Measurements from ENCODE around the gene IGLL5.

Gene IGLL5

DNA sequence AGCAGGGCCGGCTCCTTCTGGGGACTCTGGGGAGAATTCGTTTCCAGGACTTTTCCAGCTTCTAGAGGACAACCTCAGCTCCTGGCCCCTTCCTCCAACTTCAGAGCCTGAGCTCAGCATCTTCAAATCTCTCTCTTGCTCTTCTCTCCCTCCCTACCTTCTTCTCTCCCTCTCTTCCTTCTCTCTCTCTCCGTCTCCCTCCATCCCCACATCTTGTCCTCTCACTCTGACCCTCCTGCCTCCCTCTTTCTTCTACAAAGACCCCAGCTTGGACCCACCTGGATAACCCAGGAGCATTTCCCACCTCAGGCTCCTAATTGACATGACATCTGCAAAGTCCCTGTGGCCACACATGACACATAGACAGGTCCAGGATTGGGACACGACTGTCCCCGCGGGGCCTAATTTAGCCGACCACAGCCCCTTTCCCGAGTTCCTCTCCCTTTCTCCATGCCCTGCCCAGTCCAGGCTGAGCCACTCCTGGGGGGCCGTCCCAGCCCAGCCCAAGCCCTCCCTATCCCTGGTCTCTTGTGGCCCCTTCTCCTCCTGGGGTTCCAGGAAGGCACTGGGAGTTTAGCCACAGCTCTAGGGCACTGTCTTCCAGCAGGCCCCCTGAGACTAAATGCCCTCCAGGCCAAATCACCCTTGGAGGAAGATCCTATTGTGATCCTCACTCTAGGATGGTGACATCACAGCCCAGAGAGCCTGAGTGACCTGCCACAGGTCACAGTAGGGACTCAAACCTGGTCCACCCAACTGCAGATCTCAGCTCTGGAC is 36.9 kb downstream of the IGLL5 start:
- Histone ChIP-seq H3K9ac (ENCODE audit: low read depth, low read length) (no peak overlapping the region), H3K4me3 (ENCODE audit: low read depth, low read length) (no peak overlapping the region), H3K36me3 (ENCODE audit: control insufficient read depth, insufficient read depth, low read length) (no peaks in the 10 kb centered on the region), H3K4me1 (ENCODE audit: control insufficient read depth, insufficient read depth, low read length) (peaks cover 4% of the 10 kb centered on the region), H3K27me3 (ENCODE audit: control insufficient read depth, insufficient read depth, low read length) (peaks cover 3% of the 10 kb centered on the region), H3K9me3 (ENCODE audit: control insufficient read depth, insufficient read depth, low read length) (no peaks in the 10 kb centered on the region)

DNA sequence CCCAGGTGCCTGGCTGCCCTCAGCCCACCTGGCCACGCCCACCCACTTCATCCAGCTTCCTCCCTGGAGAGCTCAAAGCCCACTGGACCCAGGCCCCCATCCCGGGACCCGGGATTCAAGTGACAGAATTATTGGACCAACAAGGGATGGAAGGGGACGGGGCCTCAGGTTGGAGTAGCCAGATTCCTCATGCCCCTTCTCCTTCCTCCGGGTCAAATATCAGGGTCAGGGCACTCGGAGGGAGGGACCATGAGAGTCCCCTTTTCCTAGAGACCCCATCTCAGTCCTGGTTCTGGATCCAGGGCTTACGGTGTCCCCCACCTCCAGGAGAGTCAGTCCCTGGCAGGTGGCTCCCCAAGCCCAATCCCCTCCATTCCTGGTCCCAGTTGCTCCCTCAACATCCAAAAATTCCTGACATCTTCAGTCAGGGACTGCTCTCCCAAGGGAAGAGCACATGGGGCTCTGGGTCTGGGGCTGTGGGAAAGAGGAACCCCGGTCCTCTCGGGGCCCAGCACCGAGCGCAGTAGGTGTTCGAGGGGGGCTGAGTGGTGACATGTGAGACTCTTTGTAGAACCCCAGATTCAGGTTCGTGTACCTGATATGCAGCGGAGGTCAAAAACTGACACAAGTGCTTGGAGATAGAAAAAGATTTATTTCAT is 37.7 kb downstream of the IGLL5 start:
- Histone ChIP-seq H3K4me1 (ENCODE audit: control insufficient read depth, insufficient read depth, low read length) (peaks cover 4% of the 10 kb centered on the region), H3K36me3 (ENCODE audit: control insufficient read depth, insufficient read depth, low read length) (no peaks in the 10 kb centered on the region), H3K9ac (ENCODE audit: low read depth, low read length) (no peak overlapping the region), H3K27me3 (ENCODE audit: control insufficient read depth, insufficient read depth, low read length) (peaks cover 3% of the 10 kb centered on the region), H3K4me3 (ENCODE audit: low read depth, low read length) (no peak overlapping the region), H3K9me3 (ENCODE audit: control insufficient read depth, insufficient read depth, low read length) (no peaks in the 10 kb centered on the region)

DNA sequence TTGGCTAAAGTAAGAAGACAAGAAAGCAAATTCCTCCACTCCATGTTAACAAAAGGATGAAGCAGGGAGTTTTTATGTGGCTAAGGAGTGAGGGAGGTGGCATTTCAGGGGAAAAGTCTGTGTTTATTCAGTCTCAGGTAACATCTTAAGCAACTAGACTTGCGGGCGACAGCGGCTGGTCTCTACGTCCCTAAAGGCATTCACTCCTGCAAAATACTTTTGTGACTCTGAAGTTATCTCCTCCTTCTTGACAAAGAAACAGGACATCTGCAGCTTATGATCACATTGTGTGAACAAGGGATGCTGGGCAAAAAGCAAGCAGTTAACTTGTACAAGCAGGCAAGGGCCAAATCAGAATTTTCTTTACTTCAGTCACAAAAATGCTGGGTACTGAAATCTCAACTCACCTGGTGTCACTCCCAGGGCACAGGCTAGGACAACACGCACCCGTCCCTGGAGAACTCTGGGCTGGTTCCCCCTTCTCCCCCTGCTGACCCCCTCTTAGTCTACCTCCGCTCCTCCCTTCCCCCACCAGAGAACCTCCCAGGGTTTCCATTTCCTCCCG is 38.3 kb downstream of the IGLL5 start:
- H3K4me3 ChIP-seq (ENCODE audit: low read depth, low read length): no peak overlapping the region
- H3K9me3 ChIP-seq (ENCODE audit: control insufficient read depth, insufficient read depth, low read length): no peaks in the 10 kb centered on the region
- peaks cover 4% of the 10 kb centered on the region for H3K4me1 ChIP-seq (ENCODE audit: control insufficient read depth, insufficient read depth, low read length)
- H3K36me3 ChIP-seq (ENCODE audit: control insufficient read depth, insufficient read depth, low read length): no peaks in the 10 kb centered on the region
- no peak overlapping the region for H3K9ac ChIP-seq (ENCODE audit: low read depth, low read length)
- H3K27me3 ChIP-seq (ENCODE audit: control insufficient read depth, insufficient read depth, low read length): peaks cover 3% of the 10 kb centered on the region

DNA sequence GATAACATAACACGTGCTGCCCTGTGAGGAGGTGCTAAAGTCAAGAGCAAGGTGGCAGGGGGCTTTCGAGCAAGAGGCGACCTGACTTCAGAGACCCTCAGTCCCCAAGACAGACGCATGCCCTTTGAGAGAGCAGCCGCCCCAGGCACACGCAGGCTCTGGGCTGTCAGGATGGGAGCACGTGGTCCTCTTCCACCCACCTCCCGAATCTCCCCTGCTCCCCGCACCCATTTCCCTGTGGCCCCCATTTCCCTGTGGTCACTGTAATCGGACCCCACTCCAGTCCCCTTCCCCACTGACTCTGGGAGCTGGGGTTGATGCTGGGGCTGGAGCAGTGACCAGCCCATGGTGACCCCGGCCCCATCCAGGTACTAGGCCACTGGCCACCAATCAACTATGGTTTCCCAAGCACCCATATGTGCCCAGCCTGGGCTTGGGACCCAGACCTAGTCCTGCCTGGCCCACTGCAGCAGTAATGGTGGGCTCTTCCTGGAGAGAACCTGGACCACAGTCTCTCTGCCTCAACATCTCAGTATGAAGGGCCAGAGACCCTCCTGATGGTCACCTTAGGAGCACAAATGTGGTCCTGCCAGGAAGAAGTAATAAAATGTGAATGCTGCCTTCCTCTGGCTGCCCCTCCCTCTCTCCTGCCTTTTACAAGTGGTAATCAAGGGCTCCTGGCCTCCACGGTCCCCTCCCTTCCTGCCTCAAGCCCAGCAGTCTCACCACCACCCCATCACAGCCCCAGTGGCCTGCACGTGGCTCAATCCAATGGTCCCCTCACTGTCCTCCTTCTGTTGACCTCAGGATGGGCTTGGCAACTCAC is 39.0 kb downstream of the IGLL5 start:
- Histone ChIP-seq H3K36me3 (ENCODE audit: control insufficient read depth, insufficient read depth, low read length) (no peaks in the 10 kb centered on the region), H3K9me3 (ENCODE audit: control insufficient read depth, insufficient read depth, low read length) (no peaks in the 10 kb centered on the region), H3K27me3 (ENCODE audit: control insufficient read depth, insufficient read depth, low read length) (peaks cover 2% of the 10 kb centered on the region), H3K9ac (ENCODE audit: low read depth, low read length) (no peak overlapping the region), H3K4me1 (ENCODE audit: control insufficient read depth, insufficient read depth, low read length) (peaks cover 4% of the 10 kb centered on the region), H3K4me3 (ENCODE audit: low read depth, low read length) (no peak overlapping the region)

DNA sequence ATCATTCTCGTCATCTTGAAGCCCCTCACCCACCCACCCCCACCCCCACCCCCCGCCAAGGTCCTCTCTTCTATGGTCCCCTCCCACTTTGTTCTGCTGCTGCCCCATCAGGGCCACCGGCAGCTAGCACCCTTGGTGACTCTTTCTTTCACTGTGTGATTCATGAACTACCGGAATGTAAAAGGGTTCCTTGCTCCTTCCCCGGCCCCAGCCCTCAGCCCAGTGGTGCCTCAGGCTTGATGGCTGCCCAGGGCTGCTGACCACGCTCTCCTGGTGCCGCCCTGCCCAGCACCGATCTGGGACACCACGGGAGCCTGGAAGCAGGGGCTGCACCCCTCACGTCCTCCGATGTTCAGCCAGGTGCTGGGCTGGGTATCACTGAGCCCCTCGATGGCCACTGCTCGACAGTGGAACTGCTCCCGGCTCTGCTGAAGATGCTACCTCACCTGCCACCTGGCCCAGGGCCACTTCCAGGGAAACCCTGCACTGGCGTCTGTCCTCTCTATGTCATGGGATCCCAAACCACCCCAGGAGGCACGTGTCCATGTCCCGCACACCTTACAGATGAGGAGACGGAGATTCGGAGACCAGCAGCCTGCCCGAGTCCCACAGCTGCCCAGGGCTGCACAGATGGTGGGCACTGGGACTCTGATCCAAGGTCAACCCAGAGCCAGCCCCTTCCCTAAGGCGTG is 39.7 kb downstream of the IGLL5 start:
- H3K27me3 ChIP-seq (ENCODE audit: control insufficient read depth, insufficient read depth, low read length): no peaks in the 10 kb centered on the region
- no peaks in the 10 kb centered on the region for H3K9me3 ChIP-seq (ENCODE audit: control insufficient read depth, insufficient read depth, low read length)
- H3K4me3 ChIP-seq (ENCODE audit: low read depth, low read length): no peak overlapping the region
- no peaks in the 10 kb centered on the region for H3K36me3 ChIP-seq (ENCODE audit: control insufficient read depth, insufficient read depth, low read length)
- H3K4me1 ChIP-seq (ENCODE audit: control insufficient read depth, insufficient read depth, low read length): peaks cover 4% of the 10 kb centered on the region
- H3K9ac ChIP-seq (ENCODE audit: low read depth, low read length): no peak overlapping the region

DNA sequence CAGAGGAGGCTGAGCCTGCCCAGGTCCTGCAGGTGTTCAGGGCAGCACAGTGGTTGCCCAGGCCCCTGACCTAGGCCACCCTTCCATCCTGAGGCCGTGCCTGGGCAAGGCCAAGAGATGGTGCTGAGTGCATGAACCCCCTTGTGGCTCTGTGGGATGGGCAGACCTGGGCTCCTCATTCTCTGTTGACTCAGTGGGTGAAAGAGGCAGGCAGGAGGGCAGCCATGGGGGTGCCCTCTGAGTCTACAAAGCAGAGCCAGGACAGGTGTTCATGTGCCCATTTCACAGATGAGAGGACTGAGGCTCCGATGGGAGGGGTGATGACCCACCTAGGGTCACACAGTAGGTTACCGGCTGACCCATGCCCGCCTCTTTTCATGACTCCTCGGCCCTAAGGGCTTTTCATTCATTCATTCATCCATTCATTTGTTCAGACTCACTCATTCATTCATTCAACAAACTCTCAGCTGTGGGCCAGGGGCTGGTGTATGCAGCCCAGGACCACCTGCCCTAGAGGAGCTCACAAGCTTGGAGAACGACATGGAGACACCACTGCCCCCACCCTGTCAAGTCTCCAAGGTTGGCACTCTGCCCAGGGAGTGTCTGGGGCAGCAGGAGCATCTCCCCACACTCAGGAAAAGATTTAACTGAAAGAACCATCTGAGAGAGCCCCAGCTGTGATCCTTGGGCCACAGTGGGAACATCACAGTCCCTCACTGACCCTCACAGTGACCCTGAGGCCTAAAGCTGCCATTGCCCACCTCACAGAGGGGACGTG is 40.5 kb downstream of the IGLL5 start:
- no peaks in the 10 kb centered on the region for H3K27me3 ChIP-seq (ENCODE audit: control insufficient read depth, insufficient read depth, low read length)

DNA sequence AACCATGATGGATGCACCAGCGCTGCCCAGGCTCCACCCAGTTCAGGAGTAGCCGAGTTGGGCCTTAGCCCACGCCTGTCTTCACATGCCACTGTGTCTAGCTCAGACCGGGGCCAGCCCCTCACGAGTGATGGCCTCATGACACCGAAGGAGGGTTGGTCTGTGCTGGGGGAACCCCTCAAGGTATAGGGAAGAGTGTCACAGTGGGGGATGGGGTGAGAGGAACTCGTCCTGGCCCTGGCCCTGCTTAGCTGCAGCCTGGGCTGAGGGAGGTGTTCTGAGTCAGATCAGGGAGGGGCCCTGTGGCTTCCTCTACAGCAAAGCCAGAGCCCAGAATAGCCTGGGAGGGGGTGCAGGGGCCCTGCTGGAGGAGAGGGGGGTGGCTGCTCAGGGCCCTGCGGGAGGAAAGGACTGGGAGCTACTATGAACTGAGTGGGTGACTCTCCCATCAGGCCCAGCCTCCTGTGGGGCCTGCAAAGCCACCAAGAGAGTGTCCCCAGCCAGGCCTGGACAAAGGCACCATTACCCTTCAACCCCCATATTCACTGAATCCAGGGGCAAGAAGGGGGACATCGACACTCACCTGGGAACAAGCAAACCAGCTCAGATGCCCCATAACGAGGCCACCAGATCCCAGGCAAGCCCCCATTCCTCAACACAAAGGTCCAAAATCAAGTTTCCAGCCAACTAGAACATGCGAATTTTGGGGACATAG is 41.2 kb downstream of the IGLL5 start:
- Histone ChIP-seq H3K9ac (ENCODE audit: low read depth, low read length) (no peak overlapping the region), H3K36me3 (ENCODE audit: control insufficient read depth, insufficient read depth, low read length) (no peaks in the 10 kb centered on the region), H3K4me3 (ENCODE audit: low read depth, low read length) (no peak overlapping the region), H3K9me3 (ENCODE audit: control insufficient read depth, insufficient read depth, low read length) (no peaks in the 10 kb centered on the region), H3K4me1 (ENCODE audit: control insufficient read depth, insufficient read depth, low read length) (peaks cover 4% of the 10 kb centered on the region), H3K27me3 (ENCODE audit: control insufficient read depth, insufficient read depth, low read length) (no peaks in the 10 kb centered on the region)

More for the DNA sequence above, 40.5 kb downstream of the IGLL5 start:
- no peaks in the 10 kb centered on the region for H3K9me3 ChIP-seq (ENCODE audit: control insufficient read depth, insufficient read depth, low read length)
- no peak overlapping the region for H3K4me3 ChIP-seq (ENCODE audit: low read depth, low read length)
- H3K9ac ChIP-seq (ENCODE audit: low read depth, low read length): no peak overlapping the region
- H3K4me1 ChIP-seq (ENCODE audit: control insufficient read depth, insufficient read depth, low read length): peaks cover 4% of the 10 kb centered on the region
- H3K36me3 ChIP-seq (ENCODE audit: control insufficient read depth, insufficient read depth, low read length): no peaks in the 10 kb centered on the region

DNA sequence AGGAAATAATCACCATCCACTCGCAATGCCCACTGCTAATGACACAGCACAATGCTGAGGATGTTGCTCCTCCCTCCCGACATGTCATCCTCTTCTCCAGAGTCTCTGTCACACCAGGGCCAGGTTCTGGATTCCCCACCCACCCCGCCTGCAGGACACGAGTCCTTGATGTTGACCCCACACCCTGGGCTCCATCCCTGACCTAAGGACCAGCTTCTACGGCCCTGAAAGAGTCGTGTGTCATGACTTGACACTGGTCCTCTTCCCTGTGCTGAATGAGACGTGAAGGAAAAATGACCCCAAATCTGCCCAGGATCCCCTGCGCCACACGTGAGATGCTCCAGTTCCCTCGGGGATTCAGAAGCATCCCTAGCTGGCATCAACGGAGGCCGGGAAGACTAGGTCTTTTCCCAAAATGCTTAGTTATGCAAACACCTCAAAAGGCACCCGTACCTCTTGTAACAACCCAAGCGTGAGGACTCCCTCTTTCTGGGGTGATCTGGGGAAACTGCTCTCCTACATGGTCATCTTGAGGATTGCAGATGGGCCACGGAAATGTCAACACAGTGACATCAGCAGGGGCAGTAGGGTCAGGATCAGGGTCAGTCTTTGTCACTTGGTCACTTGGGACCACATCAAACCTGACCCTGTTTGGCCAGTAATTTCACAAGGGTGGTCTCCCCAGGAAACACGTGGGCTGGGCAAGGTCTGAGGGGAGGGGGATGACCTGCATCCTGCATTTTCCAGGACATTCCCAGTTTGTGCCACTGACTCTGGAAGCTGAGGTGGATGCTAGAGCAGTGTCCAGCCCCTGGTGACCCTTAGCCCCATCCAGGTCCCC is 42.0 kb downstream of the IGLL5 start:
- H3K9me3 ChIP-seq (ENCODE audit: control insufficient read depth, insufficient read depth, low read length): no peaks in the 10 kb centered on the region

DNA sequence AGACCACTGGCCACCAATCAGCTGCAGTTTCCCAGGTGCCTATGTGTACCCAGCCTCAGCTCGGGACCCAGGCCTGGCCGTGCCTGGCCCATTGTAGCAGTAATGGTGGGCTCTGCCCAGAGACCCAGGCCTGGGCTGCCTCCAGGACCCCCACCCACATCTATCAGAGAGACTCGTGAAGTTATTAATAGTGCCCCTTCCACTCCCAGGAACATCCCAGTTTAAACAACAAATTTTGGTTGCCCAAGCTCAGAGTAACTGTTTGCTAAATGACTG is 42.5 kb downstream of the IGLL5 start:
- Histone ChIP-seq H3K9me3 (ENCODE audit: control insufficient read depth, insufficient read depth, low read length) (no peaks in the 10 kb centered on the region), H3K27me3 (ENCODE audit: control insufficient read depth, insufficient read depth, low read length) (no peaks in the 10 kb centered on the region), H3K9ac (ENCODE audit: low read depth, low read length) (no peak overlapping the region), H3K36me3 (ENCODE audit: control insufficient read depth, insufficient read depth, low read length) (no peaks in the 10 kb centered on the region), H3K4me3 (ENCODE audit: low read depth, low read length) (no peak overlapping the region), H3K4me1 (ENCODE audit: control insufficient read depth, insufficient read depth, low read length) (peaks cover 4% of the 10 kb centered on the region)

More for the DNA sequence above, 42.0 kb downstream of the IGLL5 start:
- Histone ChIP-seq H3K4me3 (ENCODE audit: low read depth, low read length) (no peak overlapping the region), H3K36me3 (ENCODE audit: control insufficient read depth, insufficient read depth, low read length) (no peaks in the 10 kb centered on the region), H3K9ac (ENCODE audit: low read depth, low read length) (no peak overlapping the region), H3K4me1 (ENCODE audit: control insufficient read depth, insufficient read depth, low read length) (peaks cover 4% of the 10 kb centered on the region), H3K27me3 (ENCODE audit: control insufficient read depth, insufficient read depth, low read length) (no peaks in the 10 kb centered on the region)

Measured in iPS-15b (cell line).